HG02970 (cell line): ENCODE measurements around the gene KRAS.

Experiments
- ATAC-seq: cut with Tn5 transposase; IDR thresholded peaks from one replicate; pipeline ENCODE4 v1.9.1; 2021; ENCODE audit warnings: mild to moderate bottlenecking, moderate library complexity, moderate number of reproducible peaks; ENCODE audit not compliant: unreplicated experiment, low FRiP score

KRAS gene

GRCh38 chr12:25200703-25201102 lies 50.0 kb downstream of the KRAS start:
- no peak for ATAC-seq

DNA sequence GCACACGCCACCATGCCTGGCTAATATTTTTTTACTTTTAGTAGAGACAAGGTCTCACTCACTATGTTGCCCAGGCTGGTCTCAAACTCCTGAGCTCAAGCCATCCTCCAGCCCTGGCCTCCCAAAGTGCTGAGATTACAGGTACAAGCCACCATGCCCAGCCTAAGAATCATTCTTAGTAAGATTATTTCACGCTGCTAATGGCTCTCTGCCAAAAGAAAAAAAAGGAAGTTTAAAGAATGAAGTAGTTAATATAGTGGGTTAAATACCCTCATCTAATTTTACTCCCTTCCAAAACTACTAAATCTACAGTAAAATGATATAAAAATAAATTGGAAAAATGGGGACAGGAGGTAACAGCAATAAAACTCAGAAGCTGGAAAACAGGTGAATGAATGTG lies 53.1 kb downstream of the KRAS start:
- no peak for ATAC-seq

GRCh38 chr12:25195056-25195971 lies 55.4 kb downstream of the KRAS start, which contains the start of the genes DNAI7 and ETFRF1:
Gene DNAI7, minus strand, starts transcription at chr12:25195160. Its CDS starts 82 bp downstream, at chr12:25195078.
Gene ETFRF1, plus strand, starts transcription at chr12:25195237. Its CDS starts 8,720 bp downstream, at chr12:25203957.
- ATAC-seq, result peak; percentile 81

GRCh38 chr12:25194722-25195055 lies 56.0 kb downstream of the KRAS start:
- ATAC-seq, result no peak

DNA sequence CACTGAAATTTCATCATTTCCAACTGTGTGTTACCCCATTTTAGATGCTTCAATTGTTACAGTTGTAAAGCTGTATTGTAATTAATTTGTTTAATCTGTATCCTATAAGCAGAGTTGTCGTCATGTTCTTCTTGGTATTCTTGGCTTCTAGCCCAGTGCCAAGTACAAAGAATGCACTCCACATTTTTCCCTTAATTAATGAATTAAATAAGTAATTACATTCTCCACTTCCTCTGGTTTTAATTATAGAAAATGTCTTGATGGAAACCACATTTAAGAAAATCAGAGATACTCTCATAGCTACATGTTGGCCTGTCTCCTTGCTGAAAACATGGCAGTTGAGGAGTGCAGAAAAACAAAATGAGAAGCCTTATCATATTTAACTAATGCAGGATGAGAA lies 56.5 kb downstream of the KRAS start:
- ATAC-seq, result no peak

GRCh38 chr12:25190793-25191192 lies 59.9 kb downstream of the KRAS start:
- no peak for ATAC-seq

DNA sequence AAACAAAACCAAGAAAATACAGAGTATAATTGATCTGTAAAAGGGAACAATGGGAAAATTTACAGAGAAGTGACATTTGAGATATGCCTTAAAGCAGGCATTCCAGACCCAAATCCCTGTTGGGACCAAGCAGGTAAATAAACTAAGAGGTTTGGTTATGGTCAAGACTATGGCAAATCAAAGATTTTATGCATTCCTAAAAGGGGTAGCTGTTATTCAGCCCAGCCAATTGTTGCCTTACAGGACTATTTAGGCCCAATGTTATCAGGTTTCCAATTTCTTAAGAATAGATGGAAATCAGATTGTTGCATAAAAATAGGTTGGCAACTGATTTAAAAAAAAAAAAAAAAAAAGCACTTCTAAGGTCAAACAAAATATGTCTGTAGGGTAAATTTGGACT lies 61.1 kb downstream of the KRAS start:
- ATAC-seq, result no peak

DNA sequence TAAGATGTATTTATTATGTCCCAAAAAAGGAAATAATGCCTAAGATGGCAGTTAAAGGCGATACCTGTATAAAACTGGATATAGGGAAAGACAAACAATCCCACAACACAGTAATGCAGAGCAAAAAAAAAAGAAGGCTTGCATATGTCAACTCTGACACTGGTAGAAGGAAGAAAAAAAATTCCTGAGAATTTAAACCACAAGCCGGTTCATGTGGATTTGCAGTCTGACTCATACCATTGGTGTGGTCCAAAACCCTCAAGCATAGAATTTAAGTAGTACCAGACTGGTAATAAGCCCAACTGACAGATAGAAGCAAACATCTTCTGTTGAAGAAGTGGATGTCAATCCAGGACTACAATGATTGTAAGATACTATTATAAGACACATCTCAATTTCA lies 62.9 kb downstream of the KRAS start:
- no peak for ATAC-seq

DNA sequence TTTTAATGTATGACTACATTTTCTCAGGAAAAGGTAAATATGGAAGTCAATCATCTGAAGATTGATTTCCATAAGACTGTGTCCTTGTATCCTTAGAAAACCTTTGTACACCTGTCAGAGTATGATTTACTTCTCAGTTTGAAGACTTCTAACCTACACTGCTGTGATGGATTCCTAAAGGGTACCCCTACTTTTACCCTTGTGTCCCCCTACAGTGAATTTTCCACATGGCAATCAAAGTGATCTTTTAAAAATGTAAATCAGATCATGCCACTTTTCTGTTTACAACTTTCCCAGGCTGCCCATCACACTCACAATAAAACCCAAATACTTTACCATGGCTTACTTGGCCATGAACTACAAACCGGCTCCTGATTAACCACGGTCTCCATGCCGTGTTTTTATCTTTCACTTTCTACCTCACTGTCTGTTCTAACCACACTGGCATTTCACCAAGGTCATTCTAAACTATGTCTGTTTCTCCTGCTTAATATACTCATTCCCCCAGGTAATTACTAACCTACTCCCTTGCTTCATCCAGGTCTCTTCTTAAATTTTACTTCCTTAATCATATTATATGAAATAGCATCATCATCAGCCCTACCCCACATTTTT lies 63.8 kb downstream of the KRAS start:
- no peak for ATAC-seq

- no peak for ATAC-seq
Measured at GRCh38 chr12:25186038-25186787, 64.5 kb downstream of the KRAS start.

DNA sequence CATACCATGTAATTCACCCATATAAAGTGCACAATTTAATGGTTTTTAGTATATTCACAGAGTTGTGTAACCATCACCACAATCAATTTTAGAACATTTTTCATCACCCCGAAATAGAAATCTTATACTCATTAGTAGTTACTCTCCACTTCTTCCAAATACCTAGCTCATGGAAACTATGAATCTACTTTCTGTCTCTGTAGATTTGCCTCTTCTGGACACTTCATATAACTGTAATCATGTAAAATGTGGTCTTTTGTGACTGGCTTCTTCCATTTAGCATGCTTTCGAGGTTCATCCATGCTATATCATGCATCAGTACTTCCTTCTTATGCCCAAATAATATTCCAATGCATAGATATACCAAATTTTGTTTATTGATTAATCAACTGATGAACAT lies 66.6 kb downstream of the KRAS start:
- ATAC-seq, result no peak

DNA sequence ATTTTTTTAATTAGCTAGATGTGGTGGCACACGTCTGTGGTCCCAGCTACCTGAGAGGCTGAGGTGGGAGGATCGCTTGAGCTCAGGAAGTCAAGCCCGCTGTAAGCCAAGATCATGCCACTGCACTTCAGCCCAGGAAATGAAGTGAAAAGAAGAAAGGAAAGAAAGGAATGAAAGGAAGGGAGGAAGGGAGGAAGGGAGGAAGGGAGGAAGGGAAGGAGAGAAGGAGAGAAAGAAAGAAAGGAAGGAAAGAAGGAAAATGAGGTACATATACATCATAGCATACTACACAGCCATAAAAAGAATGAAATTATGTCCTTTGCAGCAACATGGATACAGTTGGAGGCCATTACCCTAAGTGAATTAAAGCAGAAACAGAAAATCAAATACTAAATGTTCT lies 68.0 kb downstream of the KRAS start:
- no peak for ATAC-seq

GRCh38 chr12:25162866-25163265 lies 87.9 kb downstream of the KRAS start:
- ATAC-seq, result no peak

- ATAC-seq, result no peak
Measured at GRCh38 chr12:25156061-25156460, 94.7 kb downstream of the KRAS start.

DNA sequence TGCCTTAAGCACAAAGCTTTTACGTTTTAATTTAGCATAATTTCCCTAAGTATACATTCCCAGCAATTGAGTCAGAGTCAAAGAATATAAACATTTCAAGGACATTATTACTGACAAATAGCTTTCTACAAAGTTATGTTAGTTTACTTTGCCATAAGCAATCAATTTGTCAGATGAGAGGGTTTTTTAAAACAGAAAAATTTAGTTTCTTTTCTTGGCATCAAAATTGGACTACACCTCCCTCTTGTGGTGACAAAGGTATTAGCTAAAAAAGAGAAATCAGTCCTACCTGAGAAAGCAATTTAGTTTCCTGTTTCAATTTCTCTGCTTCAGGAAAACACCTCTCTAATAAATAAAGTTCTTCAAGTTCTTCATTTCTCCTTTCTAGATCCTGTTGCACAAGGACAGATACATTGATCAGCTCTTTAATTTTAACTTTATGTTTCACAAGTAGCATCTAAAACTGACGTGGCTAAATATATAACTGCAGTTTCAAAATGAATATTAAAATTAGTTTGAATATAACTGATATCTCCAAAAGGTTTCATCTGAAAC lies 95.6 kb downstream of the KRAS start:
- ATAC-seq, result no peak
